Measurements from ENCODE around the gene MAGI1. TPM values are rescaled to one million over a fixed set of nuclear protein-coding genes. Genes with fewer than 3 reads are reported as not detected.

Gene MAGI1
- total RNA-seq, 1 donor from 2014 or later, result 45.8 TPM

DNA sequence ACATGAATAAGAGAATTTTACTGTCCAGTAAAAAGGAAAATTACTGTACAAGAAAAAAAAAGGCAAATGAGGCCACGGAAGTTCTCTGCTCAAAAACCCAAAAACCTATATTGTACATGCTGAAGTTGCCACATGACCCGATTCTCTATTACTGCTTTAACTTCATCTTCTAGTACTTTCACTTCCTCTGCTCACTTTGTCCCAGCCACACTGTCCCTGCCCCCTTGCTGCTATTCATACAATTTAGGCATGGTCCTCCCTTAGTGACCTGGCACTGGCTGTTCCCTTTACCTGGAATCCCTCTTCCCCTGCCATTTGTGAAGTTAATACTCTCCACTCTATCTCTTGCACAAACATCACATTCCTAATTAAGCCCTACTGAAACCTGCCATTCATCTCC, 457.4 kb downstream of the MAGI1 start:
- no peak overlapping the region for H3K4me3 ChIP-seq
- TF ChIP-seq, protein P1, sequence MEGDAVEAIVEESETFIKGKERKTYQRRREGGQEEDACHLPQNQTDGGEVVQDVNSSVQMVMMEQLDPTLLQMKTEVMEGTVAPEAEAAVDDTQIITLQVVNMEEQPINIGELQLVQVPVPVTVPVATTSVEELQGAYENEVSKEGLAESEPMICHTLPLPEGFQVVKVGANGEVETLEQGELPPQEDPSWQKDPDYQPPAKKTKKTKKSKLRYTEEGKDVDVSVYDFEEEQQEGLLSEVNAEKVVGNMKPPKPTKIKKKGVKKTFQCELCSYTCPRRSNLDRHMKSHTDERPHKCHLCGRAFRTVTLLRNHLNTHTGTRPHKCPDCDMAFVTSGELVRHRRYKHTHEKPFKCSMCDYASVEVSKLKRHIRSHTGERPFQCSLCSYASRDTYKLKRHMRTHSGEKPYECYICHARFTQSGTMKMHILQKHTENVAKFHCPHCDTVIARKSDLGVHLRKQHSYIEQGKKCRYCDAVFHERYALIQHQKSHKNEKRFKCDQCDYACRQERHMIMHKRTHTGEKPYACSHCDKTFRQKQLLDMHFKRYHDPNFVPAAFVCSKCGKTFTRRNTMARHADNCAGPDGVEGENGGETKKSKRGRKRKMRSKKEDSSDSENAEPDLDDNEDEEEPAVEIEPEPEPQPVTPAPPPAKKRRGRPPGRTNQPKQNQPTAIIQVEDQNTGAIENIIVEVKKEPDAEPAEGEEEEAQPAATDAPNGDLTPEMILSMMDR (IDR thresholded peaks at IDR 0.05), result no peak
- no peak overlapping the region for H3K27ac ChIP-seq
- ATAC-seq, result no peak
- no peaks in the 10 kb centered on the region for H3K9me3 ChIP-seq
- H3K27me3 ChIP-seq, result no peaks in the 10 kb centered on the region
- DNase-seq, result no peak
- H3K4me1 ChIP-seq, result no peaks in the 10 kb centered on the region
- intact Hi-C loops (cut with DNase I), result no loop called here
- H3K36me3 ChIP-seq, result no peaks in the 10 kb centered on the region

DNA sequence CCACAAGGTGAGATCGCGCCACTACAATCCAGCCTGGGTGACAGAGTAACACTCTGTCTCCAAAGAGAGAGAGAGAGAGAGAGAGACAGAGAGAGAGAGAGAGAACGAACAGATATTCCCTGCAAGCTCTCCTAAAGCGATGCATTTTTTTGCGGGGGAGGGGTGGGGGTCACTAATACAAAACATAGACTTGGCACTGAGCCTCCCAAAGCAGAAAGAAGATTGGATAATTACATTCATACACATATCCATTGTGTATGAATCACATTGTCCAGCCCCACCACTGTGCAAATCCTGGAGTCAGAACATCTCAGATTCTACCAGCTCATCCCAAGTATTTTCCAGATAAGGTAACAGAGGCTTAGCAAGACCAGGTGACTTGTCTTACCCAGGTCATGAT, 459.9 kb downstream of the MAGI1 start:
- ATAC-seq (no peak), DNase-seq (no peak)

DNA sequence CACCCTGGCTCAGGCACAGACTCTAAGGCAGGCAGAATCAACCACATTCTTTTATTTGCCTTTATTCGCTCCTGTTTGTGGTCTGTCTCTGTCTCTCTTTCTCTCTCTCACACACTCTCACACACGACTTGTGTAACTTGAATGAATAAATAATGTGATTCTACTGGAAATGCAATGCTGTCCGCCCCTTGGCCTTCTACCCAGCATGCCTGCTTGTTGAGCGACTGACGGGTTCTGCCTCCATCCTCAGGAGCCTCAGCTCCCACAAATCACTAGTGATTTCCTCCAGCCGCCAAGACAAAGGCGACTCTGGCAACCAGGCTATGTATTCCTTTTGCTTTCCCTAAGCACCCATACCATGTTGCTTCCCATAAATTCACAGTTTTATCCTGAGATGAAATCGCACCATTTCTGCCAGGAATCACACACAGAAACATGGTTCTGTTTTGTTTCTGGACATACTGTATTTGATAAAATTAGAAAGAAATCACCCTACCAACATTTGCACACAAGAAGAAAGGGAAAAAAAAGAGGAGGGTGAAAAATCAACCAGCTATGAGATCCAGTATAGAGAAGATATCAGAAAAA, 460.8 kb downstream of the MAGI1 start:
- intact Hi-C loops (cut with DNase I), result no loop called here
- H3K27ac ChIP-seq, result no peak overlapping the region
- no peak overlapping the region for H3K4me3 ChIP-seq
- no peaks in the 10 kb centered on the region for H3K36me3 ChIP-seq
- no peak for DNase-seq
- H3K4me1 ChIP-seq, result no peaks in the 10 kb centered on the region
- no peaks in the 10 kb centered on the region for H3K9me3 ChIP-seq
- TF ChIP-seq, protein P1 (IDR thresholded peaks at IDR 0.05), result no peak
- no peaks in the 10 kb centered on the region for H3K27me3 ChIP-seq
- ATAC-seq, result no peak

More for the DNA sequence above, 459.9 kb downstream of the MAGI1 start:
- H3K4me3 ChIP-seq, result no peak overlapping the region
- H3K27ac ChIP-seq, result no peak overlapping the region
- H3K36me3 ChIP-seq, result no peaks in the 10 kb centered on the region
- no peaks in the 10 kb centered on the region for H3K4me1 ChIP-seq
- no peaks in the 10 kb centered on the region for H3K27me3 ChIP-seq
- no peaks in the 10 kb centered on the region for H3K9me3 ChIP-seq
- intact Hi-C loops (cut with DNase I), result no loop called here
- TF ChIP-seq, protein P1 (IDR thresholded peaks at IDR 0.05), result no peak

DNA sequence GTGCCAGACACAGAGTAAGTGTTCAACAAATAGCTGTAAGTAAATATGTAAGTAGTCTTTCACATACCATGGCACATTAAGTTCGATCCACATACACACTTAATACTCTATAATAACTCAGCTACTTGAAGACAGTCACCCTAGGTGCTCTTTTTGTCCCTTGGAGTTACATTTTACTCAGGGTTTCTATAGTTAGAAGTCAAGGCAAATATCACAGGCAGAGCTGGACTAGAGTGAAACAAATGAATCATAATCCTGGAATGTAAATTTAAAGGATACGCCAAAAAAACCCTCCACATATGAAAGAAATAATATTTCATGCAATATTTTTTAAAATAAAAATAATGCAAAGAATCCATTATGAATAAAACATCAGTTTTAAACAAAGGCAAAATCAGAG, 461.8 kb downstream of the MAGI1 start:
- intact Hi-C loops (cut with DNase I), result no loop called here
- no peaks in the 10 kb centered on the region for H3K27me3 ChIP-seq
- H3K4me1 ChIP-seq, result no peaks in the 10 kb centered on the region
- H3K27ac ChIP-seq, result no peak overlapping the region
- no peaks in the 10 kb centered on the region for H3K36me3 ChIP-seq
- no peaks in the 10 kb centered on the region for H3K9me3 ChIP-seq
- DNase-seq, result no peak
- ATAC-seq, result no peak
- TF ChIP-seq, protein P1 (IDR thresholded peaks at IDR 0.05), result no peak
- H3K4me3 ChIP-seq, result no peak overlapping the region

DNA sequence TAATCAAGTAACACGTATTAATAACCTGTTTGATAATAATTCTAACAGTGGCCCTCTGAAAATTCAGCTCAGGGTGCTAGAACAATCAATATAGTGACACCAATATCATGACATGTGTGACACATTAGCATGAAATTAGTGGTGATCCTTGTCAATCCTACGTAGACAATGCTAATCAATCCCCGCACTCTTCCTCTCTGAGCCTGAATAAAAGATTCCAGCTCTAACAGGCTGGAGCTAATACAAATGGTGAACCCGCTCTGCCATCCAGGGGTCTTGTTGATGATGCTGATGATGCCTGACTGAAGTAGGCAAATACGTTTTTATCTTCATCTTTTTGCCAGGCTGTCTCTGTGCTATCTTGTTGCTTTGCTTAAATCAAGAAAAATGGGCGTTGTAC, 462.5 kb downstream of the MAGI1 start:
- Histone ChIP-seq H3K27me3 (no peaks in the 10 kb centered on the region), H3K36me3 (no peaks in the 10 kb centered on the region), H3K27ac (no peak overlapping the region), H3K9me3 (no peaks in the 10 kb centered on the region), H3K4me3 (no peak overlapping the region), H3K4me1 (no peaks in the 10 kb centered on the region)
- ATAC-seq (no peak), DNase-seq (no peak)
- TF ChIP-seq, protein P1 (IDR thresholded peaks at IDR 0.05), result no peak
- intact Hi-C loops (cut with DNase I), result no loop called here

DNA sequence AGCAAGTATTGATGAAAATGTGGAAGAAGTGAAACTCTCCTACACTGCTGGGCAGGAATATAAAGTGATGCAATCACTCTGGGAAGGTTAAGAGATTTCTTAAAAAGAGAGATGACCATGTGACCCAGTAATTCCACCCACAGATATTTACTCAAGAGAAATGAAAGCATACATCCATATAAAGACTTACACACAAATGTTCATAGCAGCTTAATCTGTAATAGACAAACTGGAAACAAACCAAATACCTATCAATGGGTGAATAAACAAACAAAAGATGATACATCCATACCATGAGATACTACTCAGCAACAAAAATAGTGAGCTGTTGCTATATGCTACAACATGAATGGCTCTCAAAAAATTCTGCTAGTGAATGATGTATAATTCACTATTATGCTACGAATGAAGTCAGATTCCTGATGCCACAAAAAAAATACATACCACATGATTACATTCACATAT, 463.3 kb downstream of the MAGI1 start:
- ATAC-seq, result peak; percentile 38
- H3K36me3 ChIP-seq, result no peaks in the 10 kb centered on the region

More for the DNA sequence above, 463.3 kb downstream of the MAGI1 start:
- Histone ChIP-seq H3K27ac (no peak overlapping the region), H3K4me1 (no peaks in the 10 kb centered on the region), H3K27me3 (no peaks in the 10 kb centered on the region), H3K4me3 (no peak overlapping the region), H3K9me3 (no peaks in the 10 kb centered on the region)
- no peak for DNase-seq
- TF ChIP-seq, protein P1 (IDR thresholded peaks at IDR 0.05), result no peak
- intact Hi-C loops (cut with DNase I), result no loop called here
